RWPE2 (cell line): Measurements from ENCODE around the gene TENM4.
A peak's percentile ranks its signal among the peaks of the same experiment; 100 is the strongest.
"Not testable (repeated sequence)": the region's sequence is repeated elsewhere in the genome, so short reads cannot be mapped to it uniquely, and the experiment has no call there.

Source experiments
- ATAC-seq: fragments of 200-7000 bp; cut with Tn5 transposase; 3 replicates; pipeline ENCODE4 v1.9.1; 2021; ENCODE audit warnings: low read depth
- DNase-seq: peaks from one replicate; pipeline ENCODE4 v3.0.0-alpha.2; 2020; ENCODE audit warnings: low spot score
- H3K27ac ChIP-seq: fragments of 450-650 bp; 2 replicates; pipeline ENCODE4 v1.5.1; 2017; ENCODE audit warnings: mild to moderate bottlenecking; ENCODE audit not compliant: poor library complexity, severe bottlenecking
- H3K27me3 ChIP-seq: fragments of 250-450 bp; sonication (Bioruptor Pico); 2 replicates; pipeline ENCODE4 v1.5.1; 2021; ENCODE audit warnings: mild to moderate bottlenecking, moderate library complexity; ENCODE audit not compliant: insufficient read depth, poor library complexity, severe bottlenecking
- H3K36me3 ChIP-seq: fragments of 250-450 bp; sonication (Bioruptor Pico); 2 replicates; pipeline ENCODE4 v1.5.1; 2020; ENCODE audit warnings: low read depth, mild to moderate bottlenecking, moderate library complexity
- H3K4me1 ChIP-seq: fragments of 250-450 bp; sonication (Bioruptor Pico); 2 replicates; pipeline ENCODE4 v1.5.1; 2021; ENCODE audit warnings: mild to moderate bottlenecking, moderate library complexity; ENCODE audit not compliant: insufficient read depth, poor library complexity, severe bottlenecking
- H3K4me3 ChIP-seq: fragments of 250-450 bp; sonication (Bioruptor Pico); 2 replicates; pipeline ENCODE4 v1.5.1; 2021; ENCODE audit warnings: mild to moderate bottlenecking, moderate library complexity; ENCODE audit not compliant: severe bottlenecking
- H3K9me3 ChIP-seq: fragments of 250-450 bp; sonication (Bioruptor Pico); 2 replicates; pipeline ENCODE4 v1.5.1; 2021; ENCODE audit warnings: mild to moderate bottlenecking, moderate library complexity; ENCODE audit not compliant: severe bottlenecking
- TF ChIP-seq, protein P1 (sequence below): fragments of 450-650 bp; IDR thresholded peaks from one replicate; pipeline ENCODE4 v1.5.1; 2017; ENCODE audit warnings: mild to moderate bottlenecking, moderate library complexity; ENCODE audit not compliant: poor library complexity, severe bottlenecking

Gene TENM4

DNA sequence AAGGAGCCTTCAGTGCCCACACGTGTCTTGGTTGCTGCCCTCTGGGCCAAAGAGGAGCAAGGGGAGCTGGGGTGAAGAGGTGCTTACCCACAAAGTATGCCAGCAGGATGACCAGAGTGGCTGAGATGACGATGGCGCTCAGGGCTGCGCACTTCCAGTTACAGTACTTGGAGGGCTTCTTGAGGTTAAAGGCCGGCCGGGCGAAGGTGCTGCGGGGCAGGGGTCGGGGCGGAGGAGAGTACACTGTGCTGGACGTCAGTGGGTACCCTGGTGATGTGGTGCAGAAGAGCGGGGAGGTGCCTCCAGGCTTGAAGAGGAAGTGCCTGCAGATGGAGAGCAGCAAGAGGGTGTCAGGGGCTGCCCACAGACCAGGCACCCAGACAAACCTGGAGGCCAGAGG lies 551.1 kb downstream of the TENM4 start:
- ATAC-seq (no peak), DNase-seq (no peak)
- Histone ChIP-seq H3K9me3 (no peaks in the 10 kb centered on the region), H3K27me3 (no peaks in the 10 kb centered on the region), H3K4me1 (peaks cover 6% of the 10 kb centered on the region), H3K36me3 (no peaks in the 10 kb centered on the region), H3K4me3 (no peak overlapping the region), H3K27ac (no peak overlapping the region)
- TF ChIP-seq, protein P1, sequence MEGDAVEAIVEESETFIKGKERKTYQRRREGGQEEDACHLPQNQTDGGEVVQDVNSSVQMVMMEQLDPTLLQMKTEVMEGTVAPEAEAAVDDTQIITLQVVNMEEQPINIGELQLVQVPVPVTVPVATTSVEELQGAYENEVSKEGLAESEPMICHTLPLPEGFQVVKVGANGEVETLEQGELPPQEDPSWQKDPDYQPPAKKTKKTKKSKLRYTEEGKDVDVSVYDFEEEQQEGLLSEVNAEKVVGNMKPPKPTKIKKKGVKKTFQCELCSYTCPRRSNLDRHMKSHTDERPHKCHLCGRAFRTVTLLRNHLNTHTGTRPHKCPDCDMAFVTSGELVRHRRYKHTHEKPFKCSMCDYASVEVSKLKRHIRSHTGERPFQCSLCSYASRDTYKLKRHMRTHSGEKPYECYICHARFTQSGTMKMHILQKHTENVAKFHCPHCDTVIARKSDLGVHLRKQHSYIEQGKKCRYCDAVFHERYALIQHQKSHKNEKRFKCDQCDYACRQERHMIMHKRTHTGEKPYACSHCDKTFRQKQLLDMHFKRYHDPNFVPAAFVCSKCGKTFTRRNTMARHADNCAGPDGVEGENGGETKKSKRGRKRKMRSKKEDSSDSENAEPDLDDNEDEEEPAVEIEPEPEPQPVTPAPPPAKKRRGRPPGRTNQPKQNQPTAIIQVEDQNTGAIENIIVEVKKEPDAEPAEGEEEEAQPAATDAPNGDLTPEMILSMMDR, result no peak

DNA sequence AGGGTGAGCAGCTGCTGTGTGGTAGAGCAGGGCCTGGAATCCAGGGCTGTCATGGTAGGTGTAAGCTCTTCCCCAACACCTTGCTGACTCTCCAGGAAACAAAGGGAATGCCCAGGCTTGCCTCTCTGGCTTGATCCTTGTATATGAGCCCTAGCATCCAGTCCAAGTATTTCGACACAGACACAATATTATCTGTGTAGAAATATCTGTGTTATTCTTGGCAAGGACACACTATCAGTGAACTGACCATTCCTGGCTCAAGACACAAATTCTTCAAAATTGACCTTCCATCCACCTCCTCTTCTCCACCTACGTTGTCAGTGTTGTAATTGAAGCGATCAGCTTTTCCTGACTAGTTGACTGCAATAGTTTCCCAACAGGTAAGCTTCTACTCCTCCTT lies 554.2 kb downstream of the TENM4 start:
- H3K9me3 ChIP-seq, result no peaks in the 10 kb centered on the region
- H3K27me3 ChIP-seq, result no peaks in the 10 kb centered on the region
- no peaks in the 10 kb centered on the region for H3K36me3 ChIP-seq
- H3K4me3 ChIP-seq, result no peak overlapping the region
- peaks cover 6% of the 10 kb centered on the region for H3K4me1 ChIP-seq
- H3K27ac ChIP-seq, result no peak overlapping the region
- peak; percentile 94 for ATAC-seq
- TF ChIP-seq, protein P1, result no peak
- DNase-seq, result no peak

DNA sequence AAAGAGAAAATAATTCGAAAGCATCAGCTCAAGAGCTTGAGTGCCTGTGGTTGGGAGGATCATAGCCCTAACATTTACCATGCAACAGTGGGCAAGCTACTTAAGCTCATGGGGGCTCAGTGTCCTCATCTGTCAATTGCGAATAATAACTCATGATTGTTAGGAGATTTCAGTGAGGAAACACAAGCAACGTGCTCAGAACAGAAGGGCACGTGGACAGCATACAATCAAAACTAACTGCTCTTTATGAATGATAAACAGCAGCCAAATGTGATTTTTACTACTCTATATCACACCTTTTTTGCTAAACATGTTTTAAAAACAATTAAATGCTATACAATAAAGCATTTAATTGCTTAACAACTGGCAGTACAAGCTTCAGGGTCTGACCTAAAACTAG lies 556.1 kb downstream of the TENM4 start:
- Histone ChIP-seq H3K27me3 (no peaks in the 10 kb centered on the region), H3K4me3 (no peak overlapping the region), H3K4me1 (peaks cover 6% of the 10 kb centered on the region), H3K27ac (no peak overlapping the region), H3K36me3 (no peaks in the 10 kb centered on the region), H3K9me3 (no peaks in the 10 kb centered on the region)
- TF ChIP-seq, protein P1, result no peak
- DNase-seq (no peak), ATAC-seq (no peak)

DNA sequence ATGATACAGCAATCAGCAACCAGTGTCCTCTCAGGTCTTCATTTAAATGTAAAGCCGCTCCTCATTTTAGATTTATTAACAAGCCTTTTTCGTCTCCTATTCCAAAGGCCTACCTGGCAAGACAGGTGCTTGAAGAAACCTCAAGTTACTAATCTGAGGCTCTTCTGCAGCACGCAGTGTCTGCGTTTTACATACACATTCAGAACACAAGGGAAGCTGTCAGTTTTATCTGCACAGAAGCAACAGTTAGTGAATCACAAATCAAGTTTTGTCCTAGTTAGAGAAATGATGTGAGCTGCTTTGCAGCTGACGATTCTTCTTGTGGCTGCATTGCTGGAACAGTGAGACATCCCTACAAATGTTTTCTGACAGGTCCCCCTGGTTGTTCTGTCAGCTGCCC lies 557.3 kb downstream of the TENM4 start:
- H3K27me3 ChIP-seq, result no peaks in the 10 kb centered on the region
- DNase-seq (no peak), ATAC-seq (no peak)
- no peaks in the 10 kb centered on the region for H3K36me3 ChIP-seq
- TF ChIP-seq, protein P1, result no peak
- no peaks in the 10 kb centered on the region for H3K9me3 ChIP-seq
- no peak overlapping the region for H3K4me3 ChIP-seq
- peaks cover 6% of the 10 kb centered on the region for H3K4me1 ChIP-seq
- H3K27ac ChIP-seq, result no peak overlapping the region

DNA sequence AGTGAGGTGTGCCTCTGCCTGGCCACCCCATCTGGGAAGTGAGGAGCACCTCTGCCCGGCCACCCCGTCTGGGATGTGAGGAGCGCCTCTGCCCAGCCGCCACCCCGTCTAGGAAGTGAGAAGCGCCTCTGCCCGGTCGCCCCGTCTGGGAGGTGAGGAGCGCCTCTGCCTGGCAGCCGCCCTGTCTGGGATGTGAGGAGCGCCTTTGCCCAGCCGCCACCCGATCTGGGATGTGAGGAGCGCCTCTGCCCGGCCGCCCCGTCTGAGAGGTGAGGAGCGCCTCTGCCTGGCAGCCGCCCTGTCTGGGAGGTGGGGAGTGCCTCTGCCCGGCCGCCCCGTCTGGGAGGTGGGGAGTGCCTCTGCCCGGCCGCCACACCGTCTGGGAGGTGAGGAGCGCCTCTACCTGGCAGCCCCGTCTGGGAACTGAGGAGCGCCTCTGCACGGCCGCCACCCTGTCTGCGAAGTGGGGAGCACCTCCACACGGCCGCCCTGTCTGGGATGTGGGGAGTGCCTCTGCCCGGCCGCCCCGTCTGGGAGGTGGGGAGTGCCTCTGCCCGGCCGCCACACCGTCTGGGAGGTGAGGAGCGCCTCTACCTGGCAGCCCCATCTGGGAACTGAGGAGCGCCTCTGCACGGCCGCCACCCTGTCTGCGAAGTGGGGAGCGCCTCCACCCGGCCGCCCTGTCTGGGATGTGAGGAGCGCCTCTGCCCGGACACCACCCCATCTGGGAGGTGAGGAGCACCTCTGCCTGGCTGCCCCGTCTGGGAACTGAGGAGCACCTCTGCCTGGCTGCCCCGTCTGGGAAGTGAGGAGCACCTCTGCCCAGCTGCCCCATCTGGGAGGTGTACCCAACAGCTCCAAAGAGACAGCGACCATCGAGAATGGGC lies 561.5 kb downstream of the TENM4 start:
- ATAC-seq, H3K36me3 ChIP-seq, H3K27ac ChIP-seq, H3K4me1 ChIP-seq, DNase-seq, H3K9me3 ChIP-seq, H3K4me3 ChIP-seq, H3K27me3 ChIP-seq: not testable (repeated sequence)
